HG02884 (cell line): ENCODE results near the gene TENM4.
A peak's percentile ranks its signal among the peaks of the same experiment; 100 is the strongest.

Experiments used
- ATAC-seq: cut with Tn5 transposase; IDR thresholded peaks from one replicate; pipeline ENCODE4 v1.9.1; 2021; ENCODE audit warnings: mild to moderate bottlenecking, moderate library complexity; ENCODE audit not compliant: unreplicated experiment

The TENM4 gene

GRCh38 chr11:79039122-79039521 lies 401.7 kb downstream of the TENM4 start:
- ATAC-seq, result no peak

- ATAC-seq, result no peak
Measured at GRCh38 chr11:79035881-79036280, 404.9 kb downstream of the TENM4 start.

GRCh38 chr11:79033833-79034232 lies 407.0 kb downstream of the TENM4 start:
- ATAC-seq, result no peak

- ATAC-seq, result no peak
Measured at GRCh38 chr11:79030448-79030847, 410.4 kb downstream of the TENM4 start.

GRCh38 chr11:79028225-79028624 lies 412.6 kb downstream of the TENM4 start:
- no peak for ATAC-seq

- ATAC-seq, result peak; percentile 82
Measured at GRCh38 chr11:79026803-79027445, 413.9 kb downstream of the TENM4 start.

GRCh38 chr11:79025622-79026021 lies 415.2 kb downstream of the TENM4 start:
- ATAC-seq, result no peak

GRCh38 chr11:79025097-79025496 lies 415.7 kb downstream of the TENM4 start:
- ATAC-seq, result no peak

GRCh38 chr11:79022265-79022664 lies 418.6 kb downstream of the TENM4 start:
- no peak for ATAC-seq

- ATAC-seq, result no peak
Measured at GRCh38 chr11:79021601-79022000, 419.2 kb downstream of the TENM4 start.

- no peak for ATAC-seq
Measured at GRCh38 chr11:79019975-79020374, 420.9 kb downstream of the TENM4 start.

- ATAC-seq, result no peak
Measured at GRCh38 chr11:79019277-79019676, 421.6 kb downstream of the TENM4 start.

- no peak for ATAC-seq
Measured at GRCh38 chr11:79018371-79018849, 422.4 kb downstream of the TENM4 start.

GRCh38 chr11:79017811-79018210 lies 423.0 kb downstream of the TENM4 start:
- ATAC-seq, result no peak

GRCh38 chr11:79013509-79013908 lies 427.3 kb downstream of the TENM4 start:
- no peak for ATAC-seq

GRCh38 chr11:79011357-79011756 lies 429.5 kb downstream of the TENM4 start:
- ATAC-seq, result no peak

- ATAC-seq, result no peak
Measured at GRCh38 chr11:79007771-79008402, 432.9 kb downstream of the TENM4 start.

- no peak for ATAC-seq
Measured at GRCh38 chr11:79006854-79007253, 434.0 kb downstream of the TENM4 start.

GRCh38 chr11:78996007-78996406 lies 444.8 kb downstream of the TENM4 start:
- ATAC-seq, result no peak

- ATAC-seq, result no peak
Measured at GRCh38 chr11:78995171-78995570, 445.7 kb downstream of the TENM4 start.

GRCh38 chr11:78993802-78994430 lies 446.9 kb downstream of the TENM4 start:
- ATAC-seq, result no peak

- no peak for ATAC-seq
Measured at GRCh38 chr11:78991681-78992080, 449.1 kb downstream of the TENM4 start.
